HG02610 (cell line): Measurements from ENCODE around the gene SPATA31C1.
"Not testable (repeated sequence)": the region's sequence is repeated elsewhere in the genome, so short reads cannot be mapped to it uniquely, and the experiment has no call there.

Experiments
- ATAC-seq: cut with Tn5 transposase; IDR thresholded peaks from one replicate; pipeline ENCODE4 v1.9.1; 2021; ENCODE audit warnings: mild to moderate bottlenecking, moderate library complexity; ENCODE audit not compliant: unreplicated experiment

The SPATA31C1 gene

DNA sequence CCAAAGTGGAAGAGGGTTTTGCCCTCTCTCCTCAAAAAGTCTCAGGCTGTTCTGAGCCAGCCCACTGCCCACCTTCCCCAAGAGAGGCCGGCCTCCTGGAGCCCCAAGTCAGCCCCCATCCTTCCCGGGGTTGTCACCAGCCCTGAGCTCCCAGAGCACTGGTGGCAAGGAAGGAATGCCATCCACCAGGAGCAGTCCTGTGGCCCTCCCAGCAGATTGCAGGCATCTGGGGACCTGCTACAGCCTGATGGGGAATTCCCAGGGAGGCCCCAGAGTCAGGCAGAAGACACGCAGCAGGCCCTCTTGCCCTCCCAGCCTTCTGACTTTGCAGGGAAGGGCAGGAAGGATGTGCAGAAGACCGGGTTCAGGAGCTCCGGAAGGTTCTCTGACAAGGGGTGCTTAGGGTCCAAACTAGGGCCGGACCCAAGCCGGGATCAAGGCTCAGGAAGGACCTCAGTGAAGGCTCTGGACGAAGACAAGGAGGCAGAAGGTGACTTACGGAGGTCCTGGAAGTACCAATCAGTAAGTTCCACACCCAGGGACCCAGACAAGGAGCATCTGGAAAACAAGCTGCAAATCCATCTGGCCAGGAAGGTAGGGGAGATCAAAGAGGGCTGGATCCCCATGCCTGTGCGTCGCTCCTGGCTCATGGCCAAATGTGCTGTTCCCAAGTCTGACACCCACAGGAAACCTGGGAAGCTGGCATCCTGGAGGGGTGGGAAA, 31.4 kb upstream of the SPATA31C1 start:
- ATAC-seq, result no peak

DNA sequence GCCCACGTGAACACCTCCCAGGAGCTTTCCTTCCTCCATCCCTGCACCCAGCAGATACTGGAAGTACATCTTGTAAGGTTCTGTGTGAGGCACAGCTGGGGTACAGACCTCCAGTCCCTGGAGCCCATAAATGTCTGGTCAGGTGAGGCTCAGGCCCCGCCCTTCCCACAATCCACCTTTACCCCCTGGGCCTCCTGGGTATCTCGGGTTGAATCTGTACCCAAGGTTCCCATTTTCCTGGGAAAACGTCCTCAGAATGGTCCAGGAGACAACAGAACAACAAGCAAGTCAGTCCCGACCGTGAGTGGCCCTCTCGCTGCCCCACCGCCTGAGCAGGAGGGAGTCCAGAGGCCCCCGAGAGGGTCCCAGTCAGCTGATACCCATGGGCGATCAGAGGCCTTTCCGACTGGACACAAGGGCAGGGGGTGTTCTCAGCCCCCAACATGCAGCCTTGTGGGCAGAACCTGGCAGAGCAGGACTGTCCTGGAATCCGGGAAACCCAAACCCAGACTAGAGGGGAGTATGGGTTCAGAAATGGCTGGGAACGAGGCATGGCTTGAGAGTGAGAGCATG, 30.7 kb upstream of the SPATA31C1 start:
- ATAC-seq, result no peak

DNA sequence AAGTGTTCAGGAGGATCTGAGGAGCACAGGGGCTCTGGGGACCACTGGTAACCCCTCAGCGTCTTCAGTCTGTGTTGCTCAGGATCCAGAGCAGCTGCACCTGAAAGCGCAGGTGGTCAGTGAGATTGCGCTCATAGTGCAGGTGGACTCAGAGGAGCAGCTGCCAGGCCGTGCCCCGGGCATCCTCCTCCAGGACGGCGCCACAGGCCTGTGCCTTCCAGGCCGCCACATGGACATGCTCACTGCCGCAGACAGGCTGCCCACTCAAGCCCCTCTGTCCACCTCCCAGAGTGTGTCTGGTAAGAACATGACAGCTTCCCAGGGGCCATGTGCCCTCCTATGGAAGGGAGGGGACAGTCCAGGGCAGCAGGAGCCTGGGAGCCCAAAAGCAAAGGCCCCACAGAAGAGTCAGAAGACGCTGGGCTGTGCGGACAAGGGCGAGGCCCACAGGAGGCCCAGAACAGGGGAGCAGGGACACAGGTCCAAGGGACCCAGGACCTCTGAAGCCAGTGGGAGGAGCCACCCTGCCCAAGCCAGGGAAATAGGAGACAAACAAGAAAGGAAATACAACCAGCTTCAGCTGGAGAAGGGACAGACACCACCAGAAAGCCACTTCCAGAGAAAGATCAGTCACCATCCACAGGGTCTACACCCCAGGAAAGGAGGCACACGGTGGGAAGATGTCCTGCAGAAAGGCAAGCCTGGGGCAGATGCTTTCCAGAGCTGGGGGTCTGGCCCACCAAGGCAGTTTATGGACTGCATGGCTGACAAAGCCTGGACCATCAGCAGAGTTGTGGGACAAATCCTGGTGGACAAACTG, 29.9 kb upstream of the SPATA31C1 start:
- ATAC-seq, result no peak

DNA sequence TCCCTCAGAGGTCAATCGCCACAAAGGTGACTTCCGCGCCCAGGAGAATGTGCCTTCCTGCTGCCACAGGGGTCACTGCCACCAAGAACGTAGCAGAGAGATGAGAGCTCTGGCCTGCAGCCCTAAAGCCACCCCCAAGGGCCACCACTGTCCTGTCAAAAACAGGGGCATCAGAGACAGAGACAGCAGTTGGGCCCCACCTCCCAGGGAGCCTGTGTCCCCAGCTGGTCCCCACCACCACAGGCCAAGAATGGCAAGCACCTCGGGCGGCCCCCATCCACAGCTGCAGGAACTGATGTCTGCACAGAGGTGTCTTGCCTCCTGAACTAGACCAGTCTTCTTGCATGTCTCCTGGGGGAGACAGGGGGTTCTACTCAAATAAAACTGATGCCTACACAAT, 29.3 kb upstream of the SPATA31C1 start:
- ATAC-seq, result no peak

DNA sequence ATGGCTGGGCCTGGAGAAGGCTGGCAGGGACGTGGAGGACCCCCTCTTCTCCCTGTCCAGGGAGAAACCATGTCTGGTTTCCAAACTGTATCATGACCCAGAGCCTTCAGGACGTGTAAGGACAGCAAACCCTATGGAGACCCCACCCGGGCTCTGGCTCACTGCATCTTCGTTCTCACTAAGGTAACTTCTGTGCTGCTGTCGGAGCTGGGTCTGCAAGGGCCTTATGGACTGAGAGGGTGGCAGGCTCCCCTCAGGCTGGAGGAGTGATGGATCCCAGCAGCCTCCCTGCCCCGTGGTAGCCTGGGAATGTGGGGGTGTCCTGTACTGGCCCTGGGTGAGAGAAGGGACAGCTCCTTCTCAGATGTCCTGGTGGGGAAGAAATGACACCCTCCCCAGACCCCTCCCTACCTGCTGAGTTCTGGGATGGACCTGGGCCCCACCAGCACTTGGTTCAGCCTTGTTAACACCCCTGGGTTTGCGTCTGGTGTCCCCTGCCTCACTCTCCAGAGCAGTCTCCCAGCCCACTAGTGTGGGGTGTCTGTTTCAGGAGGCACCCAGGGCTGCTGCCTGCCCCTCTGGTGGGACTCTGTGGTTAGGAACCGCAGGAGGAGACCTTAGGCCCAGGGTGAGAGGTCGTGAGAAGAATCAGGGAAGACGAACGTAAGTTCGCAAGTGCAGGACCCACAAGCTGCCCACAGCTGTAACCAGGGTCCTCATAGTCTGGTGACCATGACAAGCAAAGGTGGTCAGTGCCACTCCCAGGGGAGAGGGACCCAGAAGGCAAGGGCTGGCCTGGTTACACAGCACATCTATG, 28.5 kb upstream of the SPATA31C1 start:
- no peak for ATAC-seq

- no peak for ATAC-seq
These were observed 27.9 kb upstream of the SPATA31C1 start for GRCh38 chr9:87889882-87890252.

DNA sequence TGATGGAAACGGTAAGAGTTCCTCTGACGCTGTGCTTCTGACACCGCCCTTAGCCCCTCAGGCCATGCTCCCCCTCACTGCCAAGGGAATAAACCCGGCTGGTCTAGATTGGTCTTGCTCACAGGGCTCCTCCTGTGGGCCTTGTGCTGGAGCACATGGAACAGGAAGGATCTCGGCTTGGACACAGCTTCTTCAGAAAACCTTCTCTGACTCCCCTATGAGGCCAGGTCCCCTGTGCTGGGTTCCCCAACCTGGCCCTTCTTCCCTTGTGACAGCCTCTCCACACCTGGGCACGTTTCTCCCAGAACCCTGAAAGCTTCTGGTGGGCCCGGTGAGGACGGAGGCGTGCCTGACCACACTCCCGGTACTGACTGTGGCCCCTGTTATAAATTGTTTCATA, 26.9 kb upstream of the SPATA31C1 start:
- ATAC-seq, result no peak

DNA sequence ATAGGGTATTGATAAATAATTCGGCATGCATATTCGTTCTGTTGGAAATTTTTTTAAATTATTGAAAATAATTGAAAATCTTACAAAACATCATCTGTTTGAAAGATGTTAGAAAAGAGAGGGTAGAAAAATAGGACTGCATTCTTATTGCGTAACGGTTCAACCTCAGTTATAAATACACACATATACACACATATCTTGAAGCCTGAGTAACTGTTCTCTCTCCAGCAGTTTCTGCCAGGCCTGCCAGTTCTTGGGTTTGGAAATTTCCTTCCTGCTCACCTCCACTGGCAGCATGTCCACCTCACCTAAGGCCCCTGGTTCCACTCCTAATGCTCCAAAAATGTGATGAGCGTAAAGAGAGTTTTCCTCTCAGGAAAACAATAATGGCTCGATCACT, 26.0 kb upstream of the SPATA31C1 start:
- no peak for ATAC-seq

DNA sequence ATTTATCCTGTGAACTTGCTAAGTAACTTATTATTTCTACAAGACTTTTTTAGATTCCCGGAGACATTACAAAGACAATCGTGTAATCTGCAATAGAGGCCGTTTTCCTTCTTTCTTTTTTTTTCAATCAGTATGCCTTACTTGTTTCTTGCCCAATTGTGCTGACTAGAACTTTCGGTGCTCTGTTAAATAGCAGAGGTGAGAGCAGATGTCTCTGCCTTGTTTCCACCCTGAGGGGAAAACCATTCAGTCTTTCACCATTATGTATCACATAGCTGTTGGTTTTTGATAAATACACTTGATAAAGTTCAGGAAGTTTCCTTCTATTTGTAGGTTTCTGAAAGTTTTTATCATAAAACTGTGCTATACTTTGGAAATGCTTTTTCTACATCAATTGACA, 24.8 kb upstream of the SPATA31C1 start:
- no peak for ATAC-seq

GRCh38 chr9:87894998-87895625, 22.6 kb upstream of the SPATA31C1 start:
- no peak for ATAC-seq

- ATAC-seq, result no peak
These were observed 20.9 kb upstream of the SPATA31C1 start for GRCh38 chr9:87896891-87897290.

GRCh38 chr9:87898151-87898550, 19.6 kb upstream of the SPATA31C1 start:
- no peak for ATAC-seq

- not testable (repeated sequence) for ATAC-seq
These were observed 15.4 kb upstream of the SPATA31C1 start for GRCh38 chr9:87902371-87902770.

- ATAC-seq, result no peak
These were observed 8.3 kb upstream of the SPATA31C1 start for GRCh38 chr9:87909310-87910041.

DNA sequence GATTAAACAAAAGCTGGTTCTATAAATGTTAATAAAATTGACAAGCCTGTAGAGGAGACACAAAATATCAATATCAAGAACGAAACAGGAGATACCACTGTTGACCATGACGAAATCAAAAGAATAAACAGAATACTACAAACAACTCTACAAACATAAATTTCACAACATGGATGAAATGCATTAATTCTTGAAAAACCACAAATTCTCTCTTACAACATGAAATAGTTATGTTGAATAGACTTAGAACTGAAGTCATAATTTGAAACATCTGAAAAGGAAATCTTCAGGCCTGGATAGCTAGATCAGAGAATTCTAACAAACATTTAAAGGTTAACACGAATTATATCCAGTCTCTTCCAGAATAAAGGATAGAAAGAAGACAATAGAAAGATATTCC, 6.9 kb upstream of the SPATA31C1 start:
- no peak for ATAC-seq

GRCh38 chr9:87919013-87919412, 1.3 kb downstream of the SPATA31C1 start:
- not testable (repeated sequence) for ATAC-seq

DNA sequence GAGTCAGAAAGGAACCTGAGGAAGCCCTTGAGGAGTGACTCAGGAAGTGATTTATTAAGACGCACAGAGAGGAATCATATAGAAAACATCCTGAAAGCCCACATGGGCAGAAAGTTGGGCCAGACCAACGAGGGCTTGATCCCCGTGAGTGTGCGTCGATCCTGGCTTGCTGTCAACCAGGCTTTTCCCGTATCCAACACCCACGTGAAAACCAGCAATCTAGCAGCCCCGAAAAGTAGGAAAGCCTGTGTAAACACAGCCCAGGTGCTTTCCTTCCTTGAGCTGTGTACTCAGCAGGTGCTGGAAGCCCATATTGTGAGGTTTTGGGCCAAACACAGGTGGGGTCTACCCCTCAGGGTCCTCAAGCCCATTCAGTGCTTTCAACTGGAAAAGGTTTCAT, 3.8 kb downstream of the SPATA31C1 start:
- ATAC-seq, result not testable (repeated sequence)

DNA sequence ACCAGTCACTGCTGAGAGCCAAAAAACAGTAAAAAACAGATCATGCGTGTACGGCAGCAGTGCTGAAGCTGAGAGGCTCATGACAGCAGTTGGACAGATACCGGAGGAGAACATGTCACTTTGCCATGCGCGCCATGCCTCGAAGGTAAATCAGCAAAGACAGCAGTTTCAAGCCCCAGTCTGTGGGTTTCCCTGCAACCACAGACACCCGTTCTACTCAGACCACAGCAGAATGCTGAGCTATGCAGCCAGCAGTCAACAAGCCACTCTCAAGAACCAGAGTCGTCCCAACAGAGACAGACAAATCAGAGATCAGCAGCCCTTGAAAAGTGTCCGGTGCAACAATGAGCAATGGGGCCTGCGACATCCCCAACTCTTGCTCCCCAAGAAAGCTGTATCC, 5.2 kb downstream of the SPATA31C1 start:
- ATAC-seq, result not testable (repeated sequence)

DNA sequence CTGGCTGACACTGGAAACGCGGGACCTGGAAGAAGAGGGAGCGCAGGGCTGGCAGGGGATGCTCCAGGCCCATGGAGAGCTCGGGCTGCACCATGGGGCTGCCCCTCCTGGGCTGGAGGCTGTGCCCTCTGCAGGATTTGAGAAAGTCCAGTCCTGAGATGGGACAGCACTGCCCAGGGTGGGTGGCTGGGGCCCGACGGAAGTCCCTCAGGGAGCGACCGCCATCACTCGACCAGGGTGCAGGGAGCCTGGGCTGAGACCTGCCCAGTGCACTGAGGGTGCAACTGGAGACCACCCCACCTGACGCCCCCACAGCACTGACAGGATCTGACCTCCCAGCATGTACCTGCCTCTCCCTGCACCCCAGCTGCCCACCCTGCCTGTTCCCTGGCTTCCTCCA, 7.1 kb downstream of the SPATA31C1 start:
- not testable (repeated sequence) for ATAC-seq

DNA sequence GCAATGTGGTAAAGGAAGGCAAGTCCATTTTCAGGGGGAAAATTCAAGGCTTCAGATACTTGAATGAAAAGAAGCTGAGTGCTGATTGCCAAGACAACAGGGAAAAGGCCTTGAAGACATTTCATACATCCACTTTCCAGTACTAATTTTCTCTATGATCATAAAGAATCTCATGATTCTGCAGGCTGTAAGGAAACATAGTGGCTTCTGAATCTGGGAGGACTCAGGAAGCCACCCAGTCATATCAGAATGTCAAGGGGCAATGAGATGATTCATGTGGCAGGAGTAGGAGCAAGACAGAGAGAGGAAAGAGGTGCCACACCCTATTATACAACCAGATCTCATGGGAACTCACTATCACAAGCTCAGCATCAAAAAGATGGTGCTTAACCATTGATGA, 11.4 kb downstream of the SPATA31C1 start:
- not testable (repeated sequence) for ATAC-seq
